T-helper 2 cell treated with Interferon-gamma antibody and Interleukin-4, amounts not matched to agents 100 ng/mL and 5 ng/mL, for 36 hours (primary cell): ENCODE results near the gene SEMA6B. TPM values are rescaled to one million over a fixed set of nuclear protein-coding genes. Genes with fewer than 3 reads are reported as not detected.

ENCODE experiments used
- intact Hi-C: fragments of 100-400 bp; cut with micrococcal nuclease; formaldehyde crosslinking; loops from one replicate; pipeline ENCODE4 v1.15.1; 2023
- total RNA-seq: library from RNA; stranded (reverse); gene quantifications from 2 replicates; pipeline ENCODE4 v1.2.3, GENCODE V29; 2022

The SEMA6B gene
- total RNA-seq, 1 donor from 2014 or later: not detected

DNA sequence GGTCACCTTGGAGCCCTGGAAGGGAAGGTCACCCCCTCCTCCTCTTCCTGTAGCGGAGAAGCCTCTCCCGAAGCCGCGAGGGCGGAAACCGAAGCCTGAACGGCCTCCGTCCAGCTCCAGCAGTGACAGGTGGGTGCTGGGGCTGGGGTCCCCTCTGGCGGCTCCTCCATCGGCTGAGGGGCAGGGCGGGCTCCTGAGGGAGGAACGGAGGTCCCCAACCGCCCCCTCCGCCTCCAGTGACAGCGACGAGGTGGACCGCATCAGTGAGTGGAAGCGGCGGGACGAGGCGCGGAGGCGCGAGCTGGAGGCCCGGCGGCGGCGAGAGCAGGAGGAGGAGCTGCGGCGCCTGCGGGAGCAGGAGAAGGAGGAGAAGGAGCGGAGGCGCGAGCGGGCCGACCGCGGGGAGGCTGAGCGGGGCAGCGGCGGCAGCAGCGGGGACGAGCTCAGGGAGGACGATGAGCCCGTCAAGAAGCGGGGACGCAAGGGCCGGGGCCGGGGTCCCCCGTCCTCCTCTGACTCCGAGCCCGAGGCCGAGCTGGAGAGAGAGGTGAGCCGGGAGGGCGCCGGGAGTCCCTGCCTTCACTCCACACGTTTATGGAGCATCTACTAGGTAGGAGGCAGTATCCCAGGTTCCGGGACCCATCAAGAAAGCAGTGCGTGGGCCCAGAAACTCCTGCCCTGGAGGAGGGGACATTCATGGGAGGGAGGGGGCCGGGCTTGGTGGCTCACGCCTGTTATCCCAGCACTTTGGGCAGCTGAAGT lies 65.4 kb downstream of the SEMA6B start:
- intact Hi-C loops: no loop called here

DNA sequence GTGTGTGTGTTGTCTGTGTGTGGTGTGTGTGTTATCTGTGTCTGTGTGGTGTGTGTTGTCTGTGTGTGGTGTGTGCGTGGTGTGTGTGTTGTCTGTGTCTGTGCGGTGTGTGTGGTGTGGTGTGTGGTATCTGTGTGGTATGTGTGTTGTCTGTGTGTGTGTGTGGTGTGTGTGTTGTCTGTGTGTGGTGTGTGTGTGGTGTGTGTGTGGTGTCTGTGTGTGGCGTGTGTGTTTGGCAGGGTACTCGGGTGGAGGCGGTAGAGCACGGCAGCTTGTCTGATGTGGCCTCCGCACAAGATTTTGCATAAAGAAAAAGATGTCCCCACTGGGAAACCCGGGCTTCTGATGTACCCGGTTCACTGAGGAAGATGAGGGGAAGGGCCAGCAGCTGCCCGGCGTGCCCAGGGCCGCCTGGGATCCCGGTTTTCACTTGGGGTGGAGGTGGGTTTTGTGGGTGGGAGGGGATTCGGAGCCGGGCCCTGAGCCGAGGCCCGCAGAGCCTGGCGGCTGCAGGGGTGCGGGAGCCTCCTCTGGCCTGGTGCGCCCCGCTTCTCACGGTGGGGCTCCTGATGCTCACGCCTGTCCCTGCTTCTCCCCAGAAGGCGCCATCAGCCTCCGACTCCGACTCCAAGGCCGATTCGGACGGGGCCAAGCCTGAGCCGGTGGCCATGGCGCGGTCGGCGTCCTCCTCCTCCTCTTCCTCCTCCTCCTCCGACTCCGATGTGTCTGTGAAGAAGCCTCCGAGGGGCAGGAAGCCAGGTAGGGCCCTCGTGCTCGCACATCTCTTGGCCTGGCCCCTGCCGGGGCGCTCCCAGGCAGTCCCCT lies 66.2 kb downstream of the SEMA6B start:
- intact Hi-C loops: no loop called here

Other genes starting within 250 kb of the SEMA6B start
- gene STAP2, start 220.9 kb downstream of the SEMA6B start, total RNA-seq: 10.4 and 10.6 TPM in 2 replicates
- 22.7 and 24.8 TPM in 2 replicates for gene MPND, start 216.1 kb downstream of the SEMA6B start, total RNA-seq
- 60.4 and 63.9 TPM in 2 replicates for gene SH3GL1, start 159.1 kb downstream of the SEMA6B start, total RNA-seq
- 96.5 and 102 TPM in 2 replicates for gene CHAF1A, start 157.0 kb downstream of the SEMA6B start, total RNA-seq
- 40.8 and 41.4 TPM in 2 replicates for gene UBXN6, start 101.9 kb downstream of the SEMA6B start, total RNA-seq
- gene HDGFL2, start 87.4 kb downstream of the SEMA6B start, total RNA-seq: 58.8 and 63.3 TPM in 2 replicates
- gene PLIN4, start 41.2 kb downstream of the SEMA6B start, total RNA-seq: not detected in 2 replicates
- gene PLIN5, start 24.5 kb downstream of the SEMA6B start, total RNA-seq: not detected in 2 replicates
- 0.18 and 0.30 TPM in 2 replicates for gene LRG1, start 19.6 kb downstream of the SEMA6B start, total RNA-seq
- gene TNFAIP8L1, start 79.8 kb upstream of the SEMA6B start, total RNA-seq: 16.5 and 17.5 TPM in 2 replicates
- gene MYDGF, start 110.7 kb upstream of the SEMA6B start, total RNA-seq: 77.4 and 80.4 TPM in 2 replicates
- gene DPP9, start 164.2 kb upstream of the SEMA6B start, total RNA-seq: 93.9 and 94.7 TPM in 2 replicates
- 13.4 and 13.7 TPM in 2 replicates for gene FEM1A, start 232.1 kb upstream of the SEMA6B start, total RNA-seq